Mesendoderm (in vitro differentiated cells): ENCODE results near the gene UQCC3.

Experiments
- DNase-seq: peaks from one replicate; pipeline ENCODE4 v3.0.0; 2013
- H2AK5ac ChIP-seq: 2 replicates; pipeline ENCODE4 v1.6.1; 2013; ENCODE audit warnings: low read length, inconsistent platforms
- H2BK120ac ChIP-seq: 2 replicates; pipeline ENCODE4 v1.6.1; 2013; ENCODE audit warnings: low read depth, mild to moderate bottlenecking, low read length, moderate library complexity, mixed read lengths
- H2BK15ac ChIP-seq: replicated peaks from 2 replicates; pipeline ENCODE4 v1.6.1; 2013; ENCODE audit warnings: low read depth, mild to moderate bottlenecking, moderate library complexity
- H2BK5ac ChIP-seq: 2 replicates; pipeline ENCODE4 v1.6.1; 2013; ENCODE audit warnings: low read length, inconsistent platforms
- H3K18ac ChIP-seq: 2 replicates; pipeline ENCODE4 v1.6.1; 2013; ENCODE audit warnings: mild to moderate bottlenecking, low read length, mixed read lengths
- H3K23ac ChIP-seq: one replicate; pipeline ENCODE4 v1.6.1; 2013; ENCODE audit warnings: low read length
- H3K27ac ChIP-seq: 2 replicates; pipeline ENCODE4 v1.5.1; 2013; ENCODE audit warnings: low read depth, mild to moderate bottlenecking, inconsistent platforms, low read length, moderate library complexity
- H3K27me3 ChIP-seq: 2 replicates; pipeline ENCODE4 v1.6.1; 2013; ENCODE audit warnings: low read length, control low read depth, mild to moderate bottlenecking, inconsistent platforms; ENCODE audit not compliant: insufficient read depth, poor library complexity
- H3K36me3 ChIP-seq: 2 replicates; pipeline ENCODE4 v1.6.1; 2013; ENCODE audit warnings: low read length, inconsistent platforms; ENCODE audit not compliant: control insufficient read depth, insufficient read depth
- H3K4ac ChIP-seq: one replicate; pipeline ENCODE4 v1.6.1; 2013; ENCODE audit warnings: low read depth, mild to moderate bottlenecking, low read length, moderate library complexity
- H3K4me1 ChIP-seq: 2 replicates; pipeline ENCODE4 v1.6.1; 2013; ENCODE audit warnings: low read depth, low read length, inconsistent platforms; ENCODE audit not compliant: control insufficient read depth
- H3K4me2 ChIP-seq: 2 replicates; pipeline ENCODE4 v1.6.1; 2013; ENCODE audit warnings: low read length
- H3K4me3 ChIP-seq: 2 replicates; pipeline ENCODE4 v1.5.1; 2013; ENCODE audit warnings: mild to moderate bottlenecking, low read length
- H3K56ac ChIP-seq: one replicate; pipeline ENCODE4 v1.6.1; 2013; ENCODE audit warnings: low read length
- H3K79me1 ChIP-seq: 2 replicates; pipeline ENCODE4 v1.6.1; 2013; ENCODE audit warnings: low read length, inconsistent platforms
- H3K79me2 ChIP-seq: 2 replicates; pipeline ENCODE4 v1.6.1; 2013; ENCODE audit warnings: mild to moderate bottlenecking, low read length; ENCODE audit not compliant: control insufficient read depth, insufficient read depth
- H3K9ac ChIP-seq: 2 replicates; pipeline ENCODE4 v1.6.1; 2013; ENCODE audit warnings: low read length, inconsistent platforms
- H4K5ac ChIP-seq: one replicate; pipeline ENCODE4 v1.6.1; 2013; ENCODE audit warnings: low read length
- H4K8ac ChIP-seq: one replicate; pipeline ENCODE4 v1.6.1; 2013; ENCODE audit warnings: low read depth, mild to moderate bottlenecking, control low read depth, low read length, moderate library complexity
- WGBS: extraction: QIAGEN DNeasy Blood & Tissue Kit; methylation state at CpG from one replicate; pipeline ENCODE4 v1.1.7; 2013; ENCODE audit warnings: low lambda C conversion rate, missing lambda C conversion rate; ENCODE audit not compliant: insufficient coverage; ENCODE audit errors: extremely low coverage; 5-methylcytosine and 5-hydroxymethylcytosine counted together

UQCC3 gene

GRCh38 chr11:62677156-62677555 lies 5.7 kb downstream of the UQCC3 start:
- Histone ChIP-seq H3K36me3 (peaks cover 5% of the 10 kb centered on the region), H3K23ac (no peak overlapping the region), H3K27ac (no peak overlapping the region), H3K79me1 (peaks cover 11% of the 10 kb centered on the region), H3K4me3 (no peak overlapping the region), H2BK120ac (no peak overlapping the region), H3K4me2 (no peak overlapping the region), H3K56ac (no peak overlapping the region), H2BK15ac (no peak overlapping the region), H3K4ac (no peak overlapping the region), H3K9ac (no peak overlapping the region), H4K5ac (no peak overlapping the region), H3K18ac (no peak overlapping the region), H2AK5ac (no peak overlapping the region), H3K79me2 (peaks cover 14% of the 10 kb centered on the region), H2BK5ac (no peak overlapping the region), H3K27me3 (no peaks in the 10 kb centered on the region), H4K8ac (no peak overlapping the region), H3K4me1 (peaks cover 3% of the 10 kb centered on the region)
- DNase-seq, result no peak
- WGBS, result no CpG with 5 or more reads among the region's 6 CpGs

GRCh38 chr11:62677714-62678113 lies 6.2 kb downstream of the UQCC3 start:
- peaks cover 3% of the 10 kb centered on the region for H3K4me1 ChIP-seq
- no peak overlapping the region for H2BK120ac ChIP-seq
- no peak overlapping the region for H3K27ac ChIP-seq
- H3K9ac ChIP-seq, result peak overlapping the region; percentile 22
- no peak overlapping the region for H2BK5ac ChIP-seq
- H3K79me1 ChIP-seq, result peaks cover 11% of the 10 kb centered on the region
- no peak overlapping the region for H2AK5ac ChIP-seq
- H4K5ac ChIP-seq, result no peak overlapping the region
- H2BK15ac ChIP-seq, result no peak overlapping the region
- no CpG with 5 or more reads among the region's 15 CpGs for WGBS
- H3K36me3 ChIP-seq, result peaks cover 5% of the 10 kb centered on the region
- no peak overlapping the region for H4K8ac ChIP-seq
- DNase-seq, result no peak
- H3K23ac ChIP-seq, result no peak overlapping the region
- H3K4me2 ChIP-seq, result peak overlapping the region; percentile 72
- H3K4me3 ChIP-seq, result no peak overlapping the region
- no peak overlapping the region for H3K18ac ChIP-seq
- no peak overlapping the region for H3K4ac ChIP-seq
- peaks cover 14% of the 10 kb centered on the region for H3K79me2 ChIP-seq
- H3K27me3 ChIP-seq, result no peaks in the 10 kb centered on the region
- no peak overlapping the region for H3K56ac ChIP-seq

DNA sequence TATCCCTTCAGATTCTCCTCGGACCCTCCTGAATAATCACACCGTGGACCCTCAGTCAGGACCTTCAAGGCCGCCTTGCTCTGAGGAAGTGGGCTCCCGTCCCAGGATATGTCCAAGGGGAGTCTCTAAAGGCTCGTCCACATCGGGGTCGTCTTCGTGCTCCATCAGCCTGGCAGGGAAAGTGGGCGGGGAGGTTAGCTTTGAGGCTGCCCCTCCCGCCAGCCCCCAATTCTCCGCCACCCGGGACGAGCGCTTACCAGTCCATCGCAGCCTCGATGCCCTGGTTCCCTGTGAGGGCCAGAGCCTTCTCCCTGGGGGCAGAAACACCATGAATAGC lies 6.9 kb downstream of the UQCC3 start:
- no peak for DNase-seq
- Histone ChIP-seq H3K9ac (peak overlapping the region; percentile 86), H3K18ac (no peak overlapping the region), H3K79me2 (peaks cover 10% of the 10 kb centered on the region), H2BK120ac (no peak overlapping the region), H2AK5ac (no peak overlapping the region), H4K5ac (no peak overlapping the region), H3K79me1 (peaks cover 9% of the 10 kb centered on the region), H4K8ac (no peak overlapping the region), H3K56ac (peak overlapping the region; percentile 94), H2BK15ac (no peak overlapping the region), H3K23ac (no peak overlapping the region), H3K4me1 (peaks cover 3% of the 10 kb centered on the region), H3K4me2 (peak overlapping the region; percentile 72), H2BK5ac (no peak overlapping the region), H3K27ac (no peak overlapping the region), H3K4me3 (peak overlapping the region; percentile 84), H3K4ac (no peak overlapping the region), H3K36me3 (peaks cover 5% of the 10 kb centered on the region), H3K27me3 (no peaks in the 10 kb centered on the region)
- no CpG with 5 or more reads among the region's 16 CpGs for WGBS

- Histone ChIP-seq H2BK5ac (no peak within 1 kb of the TSS), H3K4ac (no peak within 1 kb of the TSS), H3K36me3 (peaks cover 5% of the 10 kb centered on the region), H2BK120ac (no peak within 1 kb of the TSS), H4K8ac (peak within 1 kb of the TSS; percentile 6), H3K4me2 (peak within 1 kb of the TSS; percentile 72), H3K56ac (peak within 1 kb of the TSS; percentile 94), H2AK5ac (no peak within 1 kb of the TSS), H4K5ac (peak within 1 kb of the TSS; percentile 93), H3K27ac (peak within 1 kb of the TSS; percentile 1), H3K4me1 (peaks cover 3% of the 10 kb centered on the region), H3K18ac (no peak within 1 kb of the TSS), H3K27me3 (no peaks in the 10 kb centered on the region), H3K23ac (no peak within 1 kb of the TSS), H3K9ac (peak within 1 kb of the TSS; percentile 86), H3K79me1 (peaks cover 9% of the 10 kb centered on the region), H3K4me3 (peak within 1 kb of the TSS; percentile 84), H3K79me2 (peaks cover 10% of the 10 kb centered on the region), H2BK15ac (no peak within 1 kb of the TSS)
- DNase-seq, result peak; percentile 90
- WGBS, result no CpG with 5 or more reads among the region's 55 CpGs
Observed at GRCh38 chr11:62678770-62679696, 7.6 kb downstream of the UQCC3 start, which contains the start of gene UBXN1. Gene UBXN1, minus strand, starts transcription at chr11:62679073. Its CDS starts 150 bp downstream, at chr11:62678923.

GRCh38 chr11:62680825-62681240 lies 9.4 kb downstream of the UQCC3 start:
- Histone ChIP-seq H2AK5ac (no peak overlapping the region), H3K4me2 (no peak overlapping the region), H3K4me1 (peaks cover 3% of the 10 kb centered on the region), H3K27ac (no peak overlapping the region), H3K79me1 (peaks cover 9% of the 10 kb centered on the region), H3K4me3 (no peak overlapping the region), H4K5ac (no peak overlapping the region), H3K18ac (no peak overlapping the region), H3K4ac (no peak overlapping the region), H2BK120ac (no peak overlapping the region), H2BK5ac (no peak overlapping the region), H3K27me3 (no peaks in the 10 kb centered on the region), H3K56ac (peak overlapping the region; percentile 25), H3K79me2 (peaks cover 10% of the 10 kb centered on the region), H2BK15ac (no peak overlapping the region), H3K23ac (no peak overlapping the region), H3K36me3 (peaks cover 5% of the 10 kb centered on the region), H4K8ac (no peak overlapping the region), H3K9ac (no peak overlapping the region)
- WGBS, result no CpG with 5 or more reads among the region's 4 CpGs
- peak; percentile 50 for DNase-seq
